WTC11 (cell line): Measurements from ENCODE around the gene NFATC1. TPM values are rescaled to one million over a fixed set of nuclear protein-coding genes. Genes with fewer than 3 reads are reported as not detected.

Experiments
- ATAC-seq: fragments of 200-7000 bp; cut with Tn5 transposase; 2 replicates; pipeline ENCODE4 v1.10.0; 2021; ENCODE audit warnings: mild to moderate bottlenecking, moderate library complexity
- CTCF ChIA-PET: fragments of 300-600 bp; sonication (Branson Sonifier 250); formaldehyde crosslinking; loops from one replicate; lab custom pipeline; 2021; ENCODE audit warnings: antibody characterized with exemption; lab: Charles Lee
- POLR2A ChIA-PET: fragments of 350-600 bp; sonication (Branson Sonifier 250); formaldehyde crosslinking; loops from one replicate; lab custom pipeline; 2021; ENCODE audit warnings: antibody characterized with exemption; lab: Charles Lee
- DNase-seq: peaks from one replicate; pipeline ENCODE4 v3.0.0; 2021; ENCODE audit warnings: low spot score
- H3K27ac Mint-ChIP-seq: 2 replicates; pipeline ENCODE4 v1.8.0; 2021; ENCODE audit warnings: mixed read lengths
- H3K27me3 Mint-ChIP-seq: 2 replicates; pipeline ENCODE4 v1.8.0; 2021; ENCODE audit warnings: low read depth, mild to moderate bottlenecking, moderate library complexity, mixed read lengths
- H3K36me3 Mint-ChIP-seq: 2 replicates; pipeline ENCODE4 v1.8.0; 2021; ENCODE audit warnings: mixed read lengths
- H3K4me1 Mint-ChIP-seq: 2 replicates; pipeline ENCODE4 v1.8.0; 2022; ENCODE audit warnings: mixed read lengths
- H3K4me3 Mint-ChIP-seq: 2 replicates; pipeline ENCODE4 v1.8.0; 2021; ENCODE audit warnings: mild to moderate bottlenecking, moderate library complexity, mixed read lengths
- H3K9me3 Mint-ChIP-seq: 2 replicates; pipeline ENCODE4 v1.8.0; 2021; ENCODE audit warnings: mixed read lengths
- ATF6 ChIP-seq: sonication (generic); formaldehyde crosslinking; IDR thresholded peaks from 2 replicates; pipeline ENCODE4 v1.8.1; 2023; ENCODE audit warnings: mild to moderate bottlenecking, missing genetic modification reagents
- CBFB ChIP-seq: sonication (generic); formaldehyde crosslinking; IDR thresholded peaks from 2 replicates; pipeline ENCODE4 v1.8.1; 2022; ENCODE audit warnings: mild to moderate bottlenecking, low read depth, missing genetic modification reagents
- E2F5 ChIP-seq: sonication (generic); formaldehyde crosslinking; IDR thresholded peaks from 2 replicates; pipeline ENCODE4 v1.8.1; 2022; ENCODE audit warnings: mild to moderate bottlenecking, moderate library complexity, missing genetic modification reagents
- FOXK1 ChIP-seq: sonication (generic); formaldehyde crosslinking; IDR thresholded peaks from 2 replicates; pipeline ENCODE4 v1.8.0; 2022; ENCODE audit warnings: mild to moderate bottlenecking, moderate library complexity, missing genetic modification reagents
- FOXP4 ChIP-seq: sonication (generic); formaldehyde crosslinking; IDR thresholded peaks from 2 replicates; pipeline ENCODE4 v1.8.0; 2022; ENCODE audit warnings: mild to moderate bottlenecking, missing genetic modification reagents
- GTF2I ChIP-seq: fragments of 250-450 bp; sonication (Bioruptor Pico); conservative IDR thresholded peaks from 2 replicates; pipeline ENCODE4 v1.4.0; 2021; ENCODE audit warnings: mild to moderate bottlenecking
- IRF2 ChIP-seq: sonication (generic); formaldehyde crosslinking; IDR thresholded peaks from 2 replicates; pipeline ENCODE4 v1.8.0; 2022; ENCODE audit warnings: low read depth, missing genetic modification reagents, borderline replicate concordance
- NFATC4 ChIP-seq: fragments of 250-450 bp; sonication (Bioruptor Pico); IDR thresholded peaks from 2 replicates; pipeline ENCODE4 v1.9.0; 2021; ENCODE audit warnings: mild to moderate bottlenecking
- NFE2L1 ChIP-seq: sonication (generic); formaldehyde crosslinking; IDR thresholded peaks from 2 replicates; pipeline ENCODE4 v1.8.1; 2023; ENCODE audit warnings: missing genetic modification reagents
- NFYB ChIP-seq: sonication (generic); formaldehyde crosslinking; conservative IDR thresholded peaks from 2 replicates; pipeline ENCODE4 v1.8.0; 2022; ENCODE audit warnings: low read depth, missing genetic modification reagents
- NR1H2 ChIP-seq: sonication (generic); formaldehyde crosslinking; IDR thresholded peaks from 2 replicates; pipeline ENCODE4 v1.9.0; 2021; ENCODE audit warnings: mild to moderate bottlenecking, moderate library complexity, missing genetic modification reagents
- NR3C1 ChIP-seq: sonication (generic); formaldehyde crosslinking; conservative IDR thresholded peaks from 2 replicates; pipeline ENCODE4 v1.8.1; 2023; ENCODE audit warnings: low read depth, mild to moderate bottlenecking, missing genetic modification reagents
- PRDM15 ChIP-seq: sonication (generic); formaldehyde crosslinking; IDR thresholded peaks from 2 replicates; pipeline ENCODE4 v1.8.0; 2022; ENCODE audit warnings: missing genetic modification reagents
- SMAD3 ChIP-seq: sonication (generic); formaldehyde crosslinking; IDR thresholded peaks from 2 replicates; pipeline ENCODE4 v1.8.0; 2022; ENCODE audit warnings: missing genetic modification reagents, mild to moderate bottlenecking, borderline replicate concordance
- SOX15 ChIP-seq: fragments of 250-450 bp; sonication (Bioruptor Pico); IDR thresholded peaks from 2 replicates; pipeline ENCODE4 v1.9.0; 2021; ENCODE audit warnings: mild to moderate bottlenecking
- SP1 ChIP-seq: sonication (generic); formaldehyde crosslinking; conservative IDR thresholded peaks from 2 replicates; pipeline ENCODE4 v1.8.1; 2022; ENCODE audit warnings: missing genetic modification reagents
- ZNF263 ChIP-seq: sonication (generic); formaldehyde crosslinking; IDR thresholded peaks from 2 replicates; pipeline ENCODE4 v1.8.1; 2022; ENCODE audit warnings: low read depth, mild to moderate bottlenecking, moderate library complexity, missing genetic modification reagents
- ZNF317 ChIP-seq: sonication (generic); formaldehyde crosslinking; IDR thresholded peaks from 2 replicates; pipeline ENCODE4 v1.8.1; 2023; ENCODE audit warnings: low read depth, mild to moderate bottlenecking, moderate library complexity, missing genetic modification reagents, borderline replicate concordance
- ZNF425 ChIP-seq: fragments of 250-450 bp; sonication (Bioruptor Pico); conservative IDR thresholded peaks from 2 replicates; pipeline ENCODE4 v1.9.0; 2021; ENCODE audit warnings: mild to moderate bottlenecking
- ZNF532 ChIP-seq: fragments of 250-450 bp; sonication (Bioruptor Pico); IDR thresholded peaks from 2 replicates; pipeline ENCODE4 v1.9.0; 2021; ENCODE audit warnings: mild to moderate bottlenecking, borderline replicate concordance
- total RNA-seq: library from RNA; stranded (reverse); gene quantifications from 3 replicates; pipeline ENCODE4 v1.2.3, GENCODE V29; 2021

Gene NFATC1
- total RNA-seq, 1 experiment from 2014 or later = 20.2 TPM

- TF ChIP-seq ZNF425 (no peak), SMAD3 (CRISPR knock-in tag) (no peak), FOXP4 (CRISPR knock-in tag) (no peak), E2F5 (CRISPR knock-in tag) (no peak), NFE2L1 (no peak)
These were observed 93.5 kb downstream of the NFATC1 start (continued) for GRCh38 chr18:79489051-79489898.

- POLR2A ChIA-PET = no interaction called here
- DNase-seq (no peak), ATAC-seq (no peak)
- no peak overlapping the region for H3K27ac Mint-ChIP-seq
- no peak overlapping the region for H3K4me3 Mint-ChIP-seq
- H3K9me3 Mint-ChIP-seq = no peaks in the 10 kb centered on the region
- H3K4me1 Mint-ChIP-seq = no peaks in the 10 kb centered on the region
- CTCF ChIA-PET = no interaction called here
- no peaks in the 10 kb centered on the region for H3K27me3 Mint-ChIP-seq
- H3K36me3 Mint-ChIP-seq = no peaks in the 10 kb centered on the region
- TF ChIP-seq SP1 (CRISPR knock-in tag) (no peak), ZNF263 (CRISPR knock-in tag) (no peak), NFYB (CRISPR knock-in tag) (no peak), ZNF317 (CRISPR knock-in tag) (no peak), NR1H2 (CRISPR knock-in tag) (no peak), IRF2 (no peak), NFATC4 (CRISPR knock-in tag) (no peak), ATF6 (CRISPR knock-in tag) (no peak), PRDM15 (no peak), CBFB (no peak), NR3C1 (CRISPR knock-in tag) (no peak), GTF2I (CRISPR knock-in tag) (no peak), FOXK1 (no peak), ZNF532 (CRISPR knock-in tag) (no peak), SOX15 (CRISPR knock-in tag) (no peak)
These were observed 94.3 kb downstream of the NFATC1 start for GRCh38 chr18:79489899-79490625.
